ENCODE measurements around the gene ATF6.

DNA sequence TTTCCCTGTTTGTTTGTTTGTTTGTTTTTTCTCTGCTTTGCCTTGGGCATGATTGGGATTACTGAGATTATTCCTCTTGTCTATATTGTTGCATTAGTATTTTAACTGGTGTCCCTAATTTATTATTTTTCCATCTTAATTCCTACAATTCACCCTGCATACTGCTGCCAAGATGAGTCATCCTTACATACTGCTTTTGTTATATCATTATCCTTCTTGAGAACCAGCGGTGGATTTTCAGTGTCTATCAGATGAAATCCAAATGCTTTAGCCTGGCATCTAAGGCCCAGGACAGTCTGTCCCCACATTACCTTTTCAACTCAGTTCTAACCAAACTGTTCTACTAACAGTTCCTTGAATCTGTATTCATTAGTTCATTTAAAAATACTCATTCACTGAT, 155.9 kb downstream of the ATF6 start:
- TF ChIP-seq, protein P1, sequence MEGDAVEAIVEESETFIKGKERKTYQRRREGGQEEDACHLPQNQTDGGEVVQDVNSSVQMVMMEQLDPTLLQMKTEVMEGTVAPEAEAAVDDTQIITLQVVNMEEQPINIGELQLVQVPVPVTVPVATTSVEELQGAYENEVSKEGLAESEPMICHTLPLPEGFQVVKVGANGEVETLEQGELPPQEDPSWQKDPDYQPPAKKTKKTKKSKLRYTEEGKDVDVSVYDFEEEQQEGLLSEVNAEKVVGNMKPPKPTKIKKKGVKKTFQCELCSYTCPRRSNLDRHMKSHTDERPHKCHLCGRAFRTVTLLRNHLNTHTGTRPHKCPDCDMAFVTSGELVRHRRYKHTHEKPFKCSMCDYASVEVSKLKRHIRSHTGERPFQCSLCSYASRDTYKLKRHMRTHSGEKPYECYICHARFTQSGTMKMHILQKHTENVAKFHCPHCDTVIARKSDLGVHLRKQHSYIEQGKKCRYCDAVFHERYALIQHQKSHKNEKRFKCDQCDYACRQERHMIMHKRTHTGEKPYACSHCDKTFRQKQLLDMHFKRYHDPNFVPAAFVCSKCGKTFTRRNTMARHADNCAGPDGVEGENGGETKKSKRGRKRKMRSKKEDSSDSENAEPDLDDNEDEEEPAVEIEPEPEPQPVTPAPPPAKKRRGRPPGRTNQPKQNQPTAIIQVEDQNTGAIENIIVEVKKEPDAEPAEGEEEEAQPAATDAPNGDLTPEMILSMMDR (IDR thresholded peaks at IDR 0.05 in 2 of 3, conservative IDR thresholded peaks at IDR 0.05 in 1 of 3; ENCODE audit: insufficient read depth in 2 of 3, low read depth in 1 of 3, low read length in 3 of 3) = no peak
- TF ChIP-seq, protein P2, sequence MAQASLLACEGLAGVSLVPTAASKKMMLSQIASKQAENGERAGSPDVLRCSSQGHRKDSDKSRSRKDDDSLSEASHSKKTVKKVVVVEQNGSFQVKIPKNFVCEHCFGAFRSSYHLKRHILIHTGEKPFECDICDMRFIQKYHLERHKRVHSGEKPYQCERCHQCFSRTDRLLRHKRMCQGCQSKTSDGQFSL (CRISPR knock-in tag; IDR thresholded peaks at IDR 0.05) = no peak
- TF ChIP-seq, protein P2 (tag; IDR thresholded peaks at IDR 0.05) = no peak
- no peak for TF ChIP-seq TCF3 (CRISPR knock-in tag; IDR thresholded peaks at IDR 0.05)
- TF ChIP-seq ESRRA (IDR thresholded peaks at IDR 0.05; ENCODE audit: borderline replicate concordance, low read depth) = no peak
- TF ChIP-seq BRCA1 (IDR thresholded peaks at IDR 0.05) = no peak
- TF ChIP-seq BRCA1 (CRISPR knock-in tag; IDR thresholded peaks at IDR 0.05) = no peak
- no peak for TF ChIP-seq MYC (IDR thresholded peaks at IDR 0.05; ENCODE audit: low read depth, low read length)
- no peak for TF ChIP-seq MYC (CRISPR knock-in tag; IDR thresholded peaks at IDR 0.05; ENCODE audit: borderline replicate concordance, low read depth)
- TF ChIP-seq, protein P3, sequence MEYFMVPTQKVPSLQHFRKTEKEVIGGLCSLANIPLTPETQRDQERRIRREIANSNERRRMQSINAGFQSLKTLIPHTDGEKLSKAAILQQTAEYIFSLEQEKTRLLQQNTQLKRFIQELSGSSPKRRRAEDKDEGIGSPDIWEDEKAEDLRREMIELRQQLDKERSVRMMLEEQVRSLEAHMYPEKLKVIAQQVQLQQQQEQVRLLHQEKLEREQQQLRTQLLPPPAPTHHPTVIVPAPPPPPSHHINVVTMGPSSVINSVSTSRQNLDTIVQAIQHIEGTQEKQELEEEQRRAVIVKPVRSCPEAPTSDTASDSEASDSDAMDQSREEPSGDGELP (CRISPR knock-in tag; IDR thresholded peaks at IDR 0.05; ENCODE audit: borderline replicate concordance) = no peak
- TF ChIP-seq RCOR1 (IDR thresholded peaks at IDR 0.05; ENCODE audit: borderline replicate concordance in 1 of 2, low read depth in 2 of 2, low read length in 2 of 2) = no peak
- TF ChIP-seq JUND (IDR thresholded peaks at IDR 0.05; ENCODE audit: borderline replicate concordance, low read depth, low read length) = no peak
- TF ChIP-seq JUND (tag; IDR thresholded peaks at IDR 0.05; ENCODE audit: borderline replicate concordance, low read depth, low read length) = no peak
- no peak for TF ChIP-seq HSF4 (CRISPR knock-in tag; IDR thresholded peaks at IDR 0.05; ENCODE audit: borderline replicate concordance)
- TF ChIP-seq RBM14 (IDR thresholded peaks at IDR 0.05; ENCODE audit: borderline replicate concordance, insufficient read depth, low read depth, low read length) = no peak
- no peak for TF ChIP-seq TBP (optimal IDR thresholded peaks at IDR 0.05; ENCODE audit: low read depth, low read length)
